ENCODE measurements around the gene PSMF1. TPM values are rescaled to one million over a fixed set of nuclear protein-coding genes. Genes with fewer than 3 reads are reported as not detected.

PSMF1 gene
- total RNA-seq, 1 experiment from 2014 or later = 90.8 TPM

DNA sequence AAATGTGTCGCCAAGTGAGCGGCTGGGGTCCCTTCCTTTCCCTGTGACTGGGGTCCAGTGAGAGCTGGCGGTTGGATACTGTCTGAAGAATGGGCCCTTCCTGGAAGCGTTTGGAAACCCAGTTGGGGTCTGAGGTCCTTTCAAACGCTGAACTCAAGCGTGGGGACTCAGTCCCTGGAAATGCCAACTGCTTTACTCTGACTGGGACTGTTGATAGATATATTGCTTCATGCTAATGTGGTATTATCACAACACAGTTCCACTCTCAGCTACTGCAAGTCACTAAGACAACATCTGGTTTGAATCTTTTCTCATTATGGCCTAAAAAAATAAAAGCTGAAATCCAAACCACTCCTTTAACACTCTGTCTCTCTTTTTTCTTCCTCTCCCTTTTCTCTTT lies 23.7 kb upstream of the PSMF1 start:
- no peak overlapping the region for H3K27ac Mint-ChIP-seq
- peaks cover 3 to 6% (median 4%) of the 10 kb centered on the region in 3 experiments; a peak in 4 of 7 replicates for H3K36me3 Mint-ChIP-seq (ENCODE audit: insufficient read depth in 1 of 3, low read depth in 3 of 3)
- peaks cover 11% of the 10 kb centered on the region for H3K27me3 Mint-ChIP-seq (ENCODE audit: low read depth)
- no peak overlapping the region for H3K4me2 ChIP-seq (ENCODE audit: insufficient read depth, insufficient read length, low read length)
- TF ChIP-seq, protein P1, sequence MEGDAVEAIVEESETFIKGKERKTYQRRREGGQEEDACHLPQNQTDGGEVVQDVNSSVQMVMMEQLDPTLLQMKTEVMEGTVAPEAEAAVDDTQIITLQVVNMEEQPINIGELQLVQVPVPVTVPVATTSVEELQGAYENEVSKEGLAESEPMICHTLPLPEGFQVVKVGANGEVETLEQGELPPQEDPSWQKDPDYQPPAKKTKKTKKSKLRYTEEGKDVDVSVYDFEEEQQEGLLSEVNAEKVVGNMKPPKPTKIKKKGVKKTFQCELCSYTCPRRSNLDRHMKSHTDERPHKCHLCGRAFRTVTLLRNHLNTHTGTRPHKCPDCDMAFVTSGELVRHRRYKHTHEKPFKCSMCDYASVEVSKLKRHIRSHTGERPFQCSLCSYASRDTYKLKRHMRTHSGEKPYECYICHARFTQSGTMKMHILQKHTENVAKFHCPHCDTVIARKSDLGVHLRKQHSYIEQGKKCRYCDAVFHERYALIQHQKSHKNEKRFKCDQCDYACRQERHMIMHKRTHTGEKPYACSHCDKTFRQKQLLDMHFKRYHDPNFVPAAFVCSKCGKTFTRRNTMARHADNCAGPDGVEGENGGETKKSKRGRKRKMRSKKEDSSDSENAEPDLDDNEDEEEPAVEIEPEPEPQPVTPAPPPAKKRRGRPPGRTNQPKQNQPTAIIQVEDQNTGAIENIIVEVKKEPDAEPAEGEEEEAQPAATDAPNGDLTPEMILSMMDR (conservative IDR thresholded peaks at IDR 0.05) = no peak
- H3T11ph ChIP-seq (ENCODE audit: low read length) = no peak overlapping the region
- H2BK12ac ChIP-seq (ENCODE audit: insufficient read length, low read depth, low read length) = no peak overlapping the region
- no peak for DNase-seq
- no peak overlapping the region for H4K5ac ChIP-seq (ENCODE audit: insufficient read length, low read depth, low read length)
- H4K91ac ChIP-seq (ENCODE audit: insufficient read length, low read depth, low read length) = no peak overlapping the region
- peaks cover 9% of the 10 kb centered on the region for H3K9me3 ChIP-seq (ENCODE audit: control insufficient read depth, low read depth, low read length)
- H3K18ac ChIP-seq (ENCODE audit: insufficient read length, low read depth, low read length) = no peak overlapping the region
- peaks cover 12 to 23% of the 10 kb centered on the region in 2 experiments for H3K9me3 Mint-ChIP-seq
- no peaks in the 10 kb centered on the region for H3K4me1 Mint-ChIP-seq
- WGBS (ENCODE audit: extremely low coverage, insufficient read length, low lambda C conversion rate) = no CpG with 5 or more reads among the region's 6 CpGs
- H2BK20ac ChIP-seq (ENCODE audit: low read depth, low read length, poor library complexity, severe bottlenecking) = no peak overlapping the region
- H4K20me1 ChIP-seq (ENCODE audit: control insufficient read depth, insufficient read depth, insufficient read length) = no peaks in the 10 kb centered on the region
- H3K4me3 Mint-ChIP-seq = no peak overlapping the region
- H3K4ac ChIP-seq (ENCODE audit: low read depth, low read length) = no peak overlapping the region
- no peaks in the 10 kb centered on the region for H3K27me3 ChIP-seq (ENCODE audit: insufficient read depth, low read length)
- no peak overlapping the region for H3K23ac ChIP-seq (ENCODE audit: insufficient read length, low read depth, low read length)
- H3K79me1 ChIP-seq (ENCODE audit: insufficient read depth, low read depth, low read length, poor library complexity, severe bottlenecking) = no peaks in the 10 kb centered on the region
- H2AK5ac ChIP-seq (ENCODE audit: insufficient read length, low read length) = no peak overlapping the region
- no peaks in the 10 kb centered on the region for H3K4me1 ChIP-seq (ENCODE audit: insufficient read depth, low read length)
- no peak overlapping the region for H2BK5ac ChIP-seq (ENCODE audit: insufficient read length, low read length)
- H3K23me2 ChIP-seq (ENCODE audit: insufficient read length, low read depth, low read length, poor library complexity, severe bottlenecking) = no peaks in the 10 kb centered on the region
- H2BK120ac ChIP-seq (ENCODE audit: low read depth, low read length, poor library complexity, severe bottlenecking) = no peak overlapping the region
- no peak overlapping the region for H3K9ac ChIP-seq (ENCODE audit: extremely low read depth, insufficient read length, low read length)
- H2BK15ac ChIP-seq (ENCODE audit: low read depth, low read length) = no peak overlapping the region
- H3K27ac ChIP-seq (ENCODE audit: insufficient read length, low read depth, low read length) = no peak overlapping the region
- H3K14ac ChIP-seq (ENCODE audit: insufficient read depth, low read length) = no peak overlapping the region
- H2AFZ ChIP-seq (ENCODE audit: low read length) = no peak overlapping the region
- no peak overlapping the region for H3K56ac ChIP-seq (ENCODE audit: insufficient read length, low read depth, low read length)
- H3K79me2 ChIP-seq (ENCODE audit: insufficient read depth, low read length) = no peaks in the 10 kb centered on the region
- no peak overlapping the region for H4K8ac ChIP-seq (replicated peaks; ENCODE audit: insufficient read length, low read depth, low read length)
